HL-60 (cell line): ENCODE results near the gene COPRS.

Experiments used
- GABPA ChIP-seq: IDR thresholded peaks from 2 replicates; pipeline ENCODE4 v1.6.1; 2012; ENCODE audit warnings: low read depth
- POLR2AphosphoS5 ChIP-seq: IDR thresholded peaks from 2 replicates; pipeline ENCODE4 v1.6.1; 2012; ENCODE audit warnings: low read depth
- SPI1 ChIP-seq: IDR thresholded peaks from 2 replicates; pipeline ENCODE4 v1.6.1; 2012; ENCODE audit warnings: low read depth, mild to moderate bottlenecking, borderline replicate concordance
- TF ChIP-seq, protein P1 (sequence below): IDR thresholded peaks from one replicate; pipeline ENCODE4 v1.5.1; 2011; ENCODE audit warnings: low read length, control low read depth, inconsistent platforms; ENCODE audit not compliant: insufficient read depth
- TF ChIP-seq, protein P2 (sequence below): IDR thresholded peaks from 2 replicates; pipeline ENCODE4 v1.6.1; 2012; ENCODE audit warnings: low read depth; ENCODE audit not compliant: insufficient replicate concordance

DNA sequence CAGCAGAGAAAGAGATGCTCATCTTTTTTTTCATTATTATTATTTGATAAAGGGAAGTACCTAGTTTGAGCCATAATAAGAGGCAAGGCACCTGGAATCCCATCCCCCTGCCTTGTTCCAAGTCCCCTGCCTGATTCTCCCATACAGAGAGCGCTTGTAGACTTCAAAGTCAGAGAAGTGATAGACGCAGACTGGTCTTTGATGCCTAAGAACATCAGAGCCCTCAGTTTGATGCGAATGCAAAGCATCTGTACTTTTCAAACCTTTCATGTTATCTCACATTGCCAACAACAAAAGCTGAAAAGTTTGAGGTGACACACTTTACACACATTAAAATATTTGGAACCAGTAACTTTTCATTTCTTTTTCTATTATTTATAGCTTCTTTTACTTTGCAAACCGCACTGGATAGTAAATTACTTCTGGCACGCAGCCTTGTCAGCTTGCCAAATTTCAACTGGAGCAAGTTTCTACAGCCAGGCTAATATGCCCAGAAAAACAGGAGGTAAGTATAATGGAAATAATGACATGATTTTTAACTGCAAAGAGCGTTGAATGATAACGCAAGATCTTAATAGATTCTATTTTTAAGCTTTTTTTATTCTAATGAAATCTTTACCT is 48.4 kb upstream of the COPRS start:
- no peak for TF ChIP-seq POLR2AphosphoS5
- TF ChIP-seq, protein P1, sequence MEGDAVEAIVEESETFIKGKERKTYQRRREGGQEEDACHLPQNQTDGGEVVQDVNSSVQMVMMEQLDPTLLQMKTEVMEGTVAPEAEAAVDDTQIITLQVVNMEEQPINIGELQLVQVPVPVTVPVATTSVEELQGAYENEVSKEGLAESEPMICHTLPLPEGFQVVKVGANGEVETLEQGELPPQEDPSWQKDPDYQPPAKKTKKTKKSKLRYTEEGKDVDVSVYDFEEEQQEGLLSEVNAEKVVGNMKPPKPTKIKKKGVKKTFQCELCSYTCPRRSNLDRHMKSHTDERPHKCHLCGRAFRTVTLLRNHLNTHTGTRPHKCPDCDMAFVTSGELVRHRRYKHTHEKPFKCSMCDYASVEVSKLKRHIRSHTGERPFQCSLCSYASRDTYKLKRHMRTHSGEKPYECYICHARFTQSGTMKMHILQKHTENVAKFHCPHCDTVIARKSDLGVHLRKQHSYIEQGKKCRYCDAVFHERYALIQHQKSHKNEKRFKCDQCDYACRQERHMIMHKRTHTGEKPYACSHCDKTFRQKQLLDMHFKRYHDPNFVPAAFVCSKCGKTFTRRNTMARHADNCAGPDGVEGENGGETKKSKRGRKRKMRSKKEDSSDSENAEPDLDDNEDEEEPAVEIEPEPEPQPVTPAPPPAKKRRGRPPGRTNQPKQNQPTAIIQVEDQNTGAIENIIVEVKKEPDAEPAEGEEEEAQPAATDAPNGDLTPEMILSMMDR: no peak
- no peak for TF ChIP-seq GABPA
- TF ChIP-seq, protein P2, sequence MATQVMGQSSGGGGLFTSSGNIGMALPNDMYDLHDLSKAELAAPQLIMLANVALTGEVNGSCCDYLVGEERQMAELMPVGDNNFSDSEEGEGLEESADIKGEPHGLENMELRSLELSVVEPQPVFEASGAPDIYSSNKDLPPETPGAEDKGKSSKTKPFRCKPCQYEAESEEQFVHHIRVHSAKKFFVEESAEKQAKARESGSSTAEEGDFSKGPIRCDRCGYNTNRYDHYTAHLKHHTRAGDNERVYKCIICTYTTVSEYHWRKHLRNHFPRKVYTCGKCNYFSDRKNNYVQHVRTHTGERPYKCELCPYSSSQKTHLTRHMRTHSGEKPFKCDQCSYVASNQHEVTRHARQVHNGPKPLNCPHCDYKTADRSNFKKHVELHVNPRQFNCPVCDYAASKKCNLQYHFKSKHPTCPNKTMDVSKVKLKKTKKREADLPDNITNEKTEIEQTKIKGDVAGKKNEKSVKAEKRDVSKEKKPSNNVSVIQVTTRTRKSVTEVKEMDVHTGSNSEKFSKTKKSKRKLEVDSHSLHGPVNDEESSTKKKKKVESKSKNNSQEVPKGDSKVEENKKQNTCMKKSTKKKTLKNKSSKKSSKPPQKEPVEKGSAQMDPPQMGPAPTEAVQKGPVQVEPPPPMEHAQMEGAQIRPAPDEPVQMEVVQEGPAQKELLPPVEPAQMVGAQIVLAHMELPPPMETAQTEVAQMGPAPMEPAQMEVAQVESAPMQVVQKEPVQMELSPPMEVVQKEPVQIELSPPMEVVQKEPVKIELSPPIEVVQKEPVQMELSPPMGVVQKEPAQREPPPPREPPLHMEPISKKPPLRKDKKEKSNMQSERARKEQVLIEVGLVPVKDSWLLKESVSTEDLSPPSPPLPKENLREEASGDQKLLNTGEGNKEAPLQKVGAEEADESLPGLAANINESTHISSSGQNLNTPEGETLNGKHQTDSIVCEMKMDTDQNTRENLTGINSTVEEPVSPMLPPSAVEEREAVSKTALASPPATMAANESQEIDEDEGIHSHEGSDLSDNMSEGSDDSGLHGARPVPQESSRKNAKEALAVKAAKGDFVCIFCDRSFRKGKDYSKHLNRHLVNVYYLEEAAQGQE: no peak
- TF ChIP-seq SPI1: no peak
